A204.1 (cell line): Measurements from ENCODE around the gene WWOX.
A peak's percentile ranks its signal among the peaks of the same experiment; 100 is the strongest.

Experiments used
- FAIRE-seq: peaks from 2 replicates; lab custom pipeline; 2012; peaks lifted over from hg19 to GRCh38; lab: Jason Lieb, UNC

The WWOX gene

GRCh38 chr16:78196502-78196901 is 97.0 kb downstream of the WWOX start:
- no peak for FAIRE-seq

GRCh38 chr16:78198288-78198687 is 98.8 kb downstream of the WWOX start:
- no peak for FAIRE-seq

- FAIRE-seq, result no peak
Observed at GRCh38 chr16:78199325-78200022, 100.0 kb downstream of the WWOX start.

- no peak for FAIRE-seq
Observed at GRCh38 chr16:78200023-78200389, 100.6 kb downstream of the WWOX start.

- no peak for FAIRE-seq
Observed at GRCh38 chr16:78200623-78201096, 101.2 kb downstream of the WWOX start.

- no peak for FAIRE-seq
Observed at GRCh38 chr16:78205506-78205905, 106.1 kb downstream of the WWOX start.

GRCh38 chr16:78206623-78207223 is 107.3 kb downstream of the WWOX start:
- no peak for FAIRE-seq

GRCh38 chr16:78209951-78210661 is 110.7 kb downstream of the WWOX start:
- no peak for FAIRE-seq

- FAIRE-seq, result no peak
Observed at GRCh38 chr16:78211020-78211599, 111.7 kb downstream of the WWOX start.

GRCh38 chr16:78211946-78212345 is 112.5 kb downstream of the WWOX start:
- FAIRE-seq, result no peak

GRCh38 chr16:78212674-78213073 is 113.2 kb downstream of the WWOX start:
- no peak for FAIRE-seq

- FAIRE-seq, result no peak
Observed at GRCh38 chr16:78213751-78214150, 114.3 kb downstream of the WWOX start.

- no peak for FAIRE-seq
Observed at GRCh38 chr16:78215222-78215621, 115.8 kb downstream of the WWOX start.

GRCh38 chr16:78216166-78216745 is 116.8 kb downstream of the WWOX start:
- no peak for FAIRE-seq

GRCh38 chr16:78217276-78217675 is 117.8 kb downstream of the WWOX start:
- FAIRE-seq, result no peak

- no peak for FAIRE-seq
Observed at GRCh38 chr16:78218279-78218678, 118.8 kb downstream of the WWOX start.

GRCh38 chr16:78218856-78219651 is 119.6 kb downstream of the WWOX start:
- FAIRE-seq, result peak; percentile 14

- FAIRE-seq, result no peak
Observed at GRCh38 chr16:78220571-78220970, 121.1 kb downstream of the WWOX start.

GRCh38 chr16:78221892-78222291 is 122.4 kb downstream of the WWOX start:
- no peak for FAIRE-seq

GRCh38 chr16:78224342-78224741 is 124.9 kb downstream of the WWOX start:
- no peak for FAIRE-seq

GRCh38 chr16:78225919-78226318 is 126.5 kb downstream of the WWOX start:
- FAIRE-seq, result no peak

GRCh38 chr16:78227855-78228254 is 128.4 kb downstream of the WWOX start:
- FAIRE-seq, result no peak
